ENCODE data around the gene SHC2. TPM values are rescaled to one million over a fixed set of nuclear protein-coding genes. Genes with fewer than 3 reads are reported as not detected.
"Not testable (repeated sequence)": the region's sequence is repeated elsewhere in the genome, so short reads cannot be mapped to it uniquely, and the experiment has no call there.

Gene SHC2
- total RNA-seq, 1 donor from 2014 or later = 29.1 TPM

DNA sequence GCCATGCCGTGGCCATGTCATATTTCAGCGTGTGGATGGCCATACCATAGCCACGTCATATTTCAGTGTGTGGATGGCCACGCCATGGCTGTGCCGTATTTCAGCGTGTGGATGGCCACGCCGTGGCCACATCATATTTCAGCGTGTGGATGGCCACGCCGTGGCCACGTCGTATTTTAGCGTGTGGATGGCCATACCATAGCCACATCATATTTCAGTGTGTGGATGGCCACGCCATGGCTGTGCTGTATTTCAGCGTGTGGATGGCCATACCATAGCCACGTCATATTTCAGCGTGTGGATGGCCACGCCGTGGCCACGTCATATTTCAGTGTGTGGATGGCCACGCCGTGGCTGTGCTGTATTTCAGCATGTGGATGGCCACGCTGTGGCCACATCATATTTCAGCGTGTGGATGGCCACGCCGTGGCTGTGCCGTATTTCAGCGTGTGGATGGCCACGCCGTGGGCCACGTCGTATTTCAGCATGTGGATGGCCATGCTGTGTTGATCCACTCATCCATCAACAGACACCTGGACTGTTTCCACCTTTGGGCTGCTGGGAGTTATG is 9.8 kb downstream of the SHC2 start:
- not testable (repeated sequence) for DNase-seq (ENCODE audit: low spot score)

DNA sequence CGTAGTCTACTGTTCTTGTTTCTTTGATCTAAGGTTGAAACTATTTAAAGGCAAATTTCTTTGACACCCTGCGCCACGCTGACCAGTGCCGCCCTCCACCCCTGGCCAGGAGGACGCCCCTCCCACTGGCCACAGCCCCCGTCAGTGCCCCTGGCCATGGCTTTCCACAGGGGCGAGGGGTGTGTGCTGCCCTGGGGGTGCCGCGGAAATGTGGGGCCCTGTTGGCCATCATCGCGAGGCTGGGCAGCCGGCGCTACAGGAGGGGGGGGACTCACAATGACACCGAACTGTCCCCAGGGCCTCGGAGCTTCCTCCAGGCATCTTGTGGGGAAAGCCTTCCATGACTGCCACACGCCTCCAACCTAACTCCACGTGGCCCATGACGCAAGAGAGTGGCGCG is 10.9 kb downstream of the SHC2 start:
- DNase-seq (ENCODE audit: low spot score) = no peak

DNA sequence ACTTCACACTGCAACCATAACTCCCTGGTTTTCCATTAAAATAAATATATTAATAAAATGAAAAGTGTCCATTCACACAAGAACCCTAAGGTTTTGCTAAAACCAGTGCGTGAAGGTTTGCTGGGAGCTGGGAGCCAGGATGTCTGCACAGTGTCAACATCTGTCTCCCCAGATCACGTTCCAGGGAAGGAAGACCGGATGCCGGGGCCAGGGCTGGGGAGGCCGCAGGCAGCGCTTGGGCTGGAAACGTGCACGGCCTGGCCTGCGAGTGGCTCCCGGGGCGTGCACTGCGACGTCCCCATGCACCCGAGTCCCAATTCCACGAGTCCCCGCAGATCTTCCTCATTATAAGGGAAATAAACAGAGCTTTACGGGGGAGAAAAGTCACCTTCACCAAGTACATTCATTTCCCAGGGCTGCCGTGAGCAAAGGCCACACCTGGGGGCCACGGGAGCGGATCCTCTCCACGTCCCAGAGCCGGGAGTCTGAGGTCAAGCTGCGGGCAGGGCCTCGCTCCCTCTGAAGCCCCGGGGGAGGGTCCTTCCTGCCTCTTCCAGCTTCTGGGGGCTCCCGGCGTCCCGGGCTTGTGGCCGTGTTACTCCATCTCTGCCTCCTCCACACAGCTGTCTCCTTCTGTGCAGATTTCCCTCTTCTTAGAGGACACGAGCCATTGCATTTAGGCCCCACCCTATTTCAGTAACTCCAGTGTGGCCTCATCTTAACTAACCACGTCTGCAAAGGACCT is 12.8 kb downstream of the SHC2 start:
- DNase-seq (ENCODE audit: low spot score) = no peak

DNA sequence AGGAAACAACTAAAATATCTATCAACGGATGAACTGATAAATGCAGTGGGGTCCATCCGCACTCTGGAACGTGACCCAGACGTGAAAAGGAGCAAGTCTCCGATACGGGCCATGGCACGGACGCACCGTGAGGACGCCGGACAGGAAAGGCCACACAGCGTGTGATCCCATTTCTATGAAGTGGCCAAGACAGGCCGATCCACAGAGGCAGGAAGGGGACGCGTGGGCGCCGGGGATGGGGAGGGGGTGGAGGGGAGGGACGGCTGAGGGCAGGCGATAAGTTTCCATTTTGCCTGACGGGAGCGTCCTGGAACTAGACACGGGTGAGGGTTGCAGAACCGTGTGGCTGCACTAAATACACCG is 13.8 kb downstream of the SHC2 start:
- no peak for DNase-seq (ENCODE audit: low spot score)

DNA sequence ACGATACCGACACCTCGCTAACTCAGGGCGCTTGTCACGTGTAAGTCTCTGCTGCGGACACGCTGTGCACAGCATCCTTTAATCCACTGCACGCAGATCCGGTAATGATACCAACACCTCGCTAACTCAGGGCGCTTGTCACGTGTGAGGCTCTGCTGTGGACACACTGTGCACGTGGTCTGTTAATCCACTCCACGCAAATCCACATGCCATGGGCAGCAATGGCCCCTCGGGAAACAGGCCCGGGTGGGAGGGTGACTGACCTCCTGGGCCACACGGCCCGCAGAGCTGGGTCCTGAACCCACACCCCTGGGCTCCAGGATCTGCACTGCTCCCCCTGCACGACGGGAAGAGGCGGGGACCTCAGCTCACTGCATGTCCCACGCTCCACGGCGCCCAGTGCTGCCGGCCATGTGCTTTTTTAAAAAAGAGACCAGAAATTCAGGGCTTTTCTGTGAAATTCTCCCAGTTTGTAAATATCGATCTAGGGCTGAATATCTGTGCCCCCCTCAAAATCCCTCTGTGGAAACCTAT is 16.1 kb downstream of the SHC2 start:
- DNase-seq (ENCODE audit: low spot score) = no peak

DNA sequence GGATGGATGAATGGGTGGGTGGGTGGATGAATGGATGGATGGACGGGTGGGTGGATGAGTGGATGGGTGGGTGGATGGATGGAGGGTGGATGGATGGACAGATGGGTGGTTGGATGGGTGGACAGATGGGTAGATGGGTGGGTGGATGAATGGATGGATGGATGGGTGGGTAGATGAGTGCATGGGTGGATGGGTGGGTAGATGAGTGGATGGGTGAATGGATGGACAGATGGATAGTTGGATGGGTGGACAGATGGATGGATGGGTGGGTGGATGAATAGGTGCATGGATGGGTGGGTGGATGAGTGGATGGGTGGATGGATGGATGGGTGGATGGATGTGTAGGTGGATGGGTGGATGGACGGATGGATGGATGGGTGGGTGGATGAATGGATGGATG is 17.8 kb downstream of the SHC2 start:
- no peak for DNase-seq (ENCODE audit: low spot score)

DNA sequence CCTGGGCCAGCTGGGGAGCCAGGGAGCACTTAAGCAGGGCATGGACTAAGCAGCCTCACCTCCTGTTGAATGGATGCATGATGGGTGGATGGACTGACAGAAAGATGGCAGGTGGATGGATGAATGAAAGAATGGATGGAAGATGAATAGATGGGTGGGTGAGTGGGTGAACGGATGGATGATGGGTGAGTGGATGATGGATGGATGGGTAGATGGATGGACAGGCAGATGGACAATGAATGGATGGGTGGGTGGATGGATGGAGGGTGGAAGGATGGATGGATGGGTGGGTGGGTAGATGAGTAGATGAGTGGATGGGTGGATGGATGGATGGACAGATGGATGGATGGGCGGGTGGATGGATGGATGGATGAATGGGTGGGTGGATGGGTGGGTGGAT is 18.7 kb downstream of the SHC2 start:
- DNase-seq (ENCODE audit: low spot score) = no peak

DNA sequence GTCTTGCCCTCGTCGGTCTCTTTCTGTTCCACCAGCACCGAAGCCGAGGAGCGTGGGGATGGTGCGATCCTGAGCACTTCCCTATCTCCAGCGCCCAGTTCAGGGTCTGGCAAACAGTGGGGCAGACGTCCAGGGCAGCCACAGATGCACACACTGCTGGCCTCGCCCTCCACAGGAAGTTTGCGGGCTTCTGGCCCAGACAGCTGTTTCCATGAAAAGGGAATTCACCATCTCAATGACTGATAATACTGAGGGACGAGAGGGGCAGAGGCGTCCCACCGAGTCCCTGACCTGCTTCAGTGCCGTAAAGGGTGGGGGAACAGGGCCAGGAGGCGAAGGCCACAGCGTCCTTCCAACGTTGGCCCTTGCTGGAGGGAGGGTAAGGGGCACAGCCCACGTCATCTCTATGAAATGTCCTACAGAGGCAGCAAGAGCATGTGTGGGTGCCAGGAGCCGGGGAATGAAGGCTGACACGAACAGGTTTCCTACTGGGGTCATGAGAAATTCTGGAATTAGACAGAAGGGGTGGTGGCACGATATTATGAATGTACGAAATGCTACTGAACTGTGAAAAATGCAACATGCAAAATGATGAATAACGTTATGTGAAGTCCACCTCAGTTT is 19.5 kb downstream of the SHC2 start:
- no peak for DNase-seq (ENCODE audit: low spot score)

DNA sequence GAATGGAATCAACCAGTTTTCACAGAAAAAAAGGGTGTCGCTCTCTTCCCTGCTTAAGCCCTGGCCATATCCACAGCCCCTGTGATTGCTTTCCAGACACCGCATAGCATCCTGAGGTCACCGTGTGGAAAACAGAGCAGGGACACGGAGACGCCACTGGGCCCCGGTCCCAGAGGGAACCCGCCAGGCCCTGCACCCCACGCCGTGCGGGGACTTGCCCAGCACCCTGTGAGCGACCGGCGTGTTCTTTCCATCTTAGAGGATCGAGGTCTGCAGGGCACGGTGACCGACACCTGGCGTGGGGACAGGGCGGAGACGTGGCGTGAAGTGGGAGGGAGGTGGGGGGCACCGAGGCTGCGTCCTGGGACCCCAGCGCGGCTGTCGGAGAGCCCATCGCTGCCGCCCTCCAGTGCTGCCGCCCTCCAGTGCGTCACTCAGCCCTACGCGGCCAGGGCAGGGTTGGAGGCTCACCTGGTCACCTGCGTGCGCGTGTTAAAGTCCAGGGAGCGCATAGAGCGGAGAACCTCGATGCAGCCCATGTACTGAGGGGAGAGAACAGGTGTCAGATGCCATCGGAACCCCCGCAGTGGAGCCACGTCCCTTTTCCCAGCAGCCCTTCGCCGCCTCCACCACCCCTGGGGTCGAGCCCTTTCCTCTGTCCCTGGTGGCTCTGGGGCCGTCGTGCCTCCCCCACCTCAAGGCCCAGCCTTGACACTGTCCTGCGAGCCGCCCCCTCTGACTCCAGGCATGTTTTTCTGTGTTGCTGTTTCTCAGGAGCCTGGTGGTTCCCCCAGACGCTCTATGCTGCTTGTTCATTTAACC is 20.2 kb downstream of the SHC2 start:
- no peak for DNase-seq (ENCODE audit: low spot score)

DNA sequence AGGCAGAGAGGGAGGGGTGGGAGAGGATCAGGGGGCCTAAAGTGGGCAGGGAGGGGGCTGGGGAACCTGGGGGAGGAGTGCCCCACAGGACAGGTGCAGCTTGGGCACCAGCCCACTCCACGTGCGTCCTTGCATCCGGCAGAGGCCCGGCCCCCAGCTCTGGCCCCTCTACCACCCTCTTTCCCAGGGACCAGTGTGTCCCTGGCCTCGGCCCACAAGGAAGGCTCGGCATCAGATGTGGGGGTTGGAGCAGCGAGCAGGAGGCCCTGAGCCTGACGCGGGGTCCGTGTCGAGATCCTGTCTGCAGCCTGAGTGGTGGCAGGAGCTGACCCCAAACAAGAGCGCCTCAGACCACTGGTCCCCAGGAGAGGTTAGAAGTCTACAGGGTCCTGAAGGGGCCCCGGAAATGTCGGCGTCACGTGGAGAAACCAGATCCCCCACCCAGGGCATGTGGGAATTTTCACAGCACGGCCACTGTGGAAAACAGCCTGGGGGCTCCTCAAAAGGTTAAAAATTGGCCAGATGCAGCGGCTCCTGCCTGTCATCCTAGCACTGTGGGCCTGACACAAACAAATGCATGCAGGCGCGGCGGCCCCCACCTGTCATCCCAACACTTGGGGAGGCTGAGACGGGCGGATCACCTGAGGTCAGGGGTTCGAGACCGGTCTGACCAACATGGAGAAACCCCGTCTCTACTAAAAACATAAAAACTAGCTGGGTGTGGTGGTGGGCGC is 21.5 kb downstream of the SHC2 start:
- DNase-seq (ENCODE audit: low spot score) = no peak

DNA sequence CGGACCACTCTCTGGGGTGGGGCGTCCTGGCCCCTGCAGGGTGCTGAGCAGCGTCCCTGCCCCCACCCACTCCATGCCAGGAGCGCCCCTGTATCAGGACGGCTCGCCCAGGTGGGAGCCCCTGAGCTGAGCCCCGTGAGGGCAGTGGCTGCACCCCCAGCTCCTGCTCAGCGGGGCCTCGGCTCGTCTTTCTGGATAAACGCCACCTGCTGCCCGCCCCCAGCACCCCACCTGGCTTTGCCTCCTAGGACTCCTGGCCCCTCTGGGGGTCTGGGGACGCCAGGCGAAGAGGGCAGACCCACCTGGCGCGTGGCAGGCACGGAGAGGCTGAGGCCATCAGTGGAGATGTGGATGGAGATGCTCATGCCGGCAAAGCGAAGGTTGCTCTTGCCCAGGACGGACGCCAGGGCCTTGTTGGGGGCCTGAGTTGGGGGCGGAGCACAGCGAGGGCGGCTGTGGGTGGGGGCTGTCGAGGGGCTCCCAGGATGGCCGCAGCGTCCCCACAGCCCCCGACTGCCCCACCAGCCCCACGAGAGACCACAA is 22.3 kb downstream of the SHC2 start:
- DNase-seq (ENCODE audit: low spot score) = no peak

DNA sequence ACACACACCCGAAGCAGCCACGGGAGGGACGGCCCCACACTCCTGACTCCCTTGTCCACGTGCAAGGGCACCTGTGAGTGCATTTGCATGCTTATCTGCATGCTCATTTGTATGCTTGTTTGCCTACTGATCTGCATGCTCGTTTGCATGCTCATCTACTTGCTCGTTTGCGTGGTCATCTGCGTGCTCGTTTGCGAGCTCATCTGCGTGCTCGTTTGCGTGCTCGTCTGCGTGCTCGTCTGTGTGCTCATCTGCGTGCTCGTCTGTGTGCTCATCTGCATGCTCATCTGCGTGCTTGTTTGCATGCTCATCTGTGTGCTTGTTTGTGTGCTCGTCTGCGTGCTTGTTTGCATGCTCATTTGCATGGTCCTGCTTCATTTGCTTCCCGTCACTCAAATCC is 23.8 kb downstream of the SHC2 start:
- DNase-seq (ENCODE audit: low spot score) = no peak

DNA sequence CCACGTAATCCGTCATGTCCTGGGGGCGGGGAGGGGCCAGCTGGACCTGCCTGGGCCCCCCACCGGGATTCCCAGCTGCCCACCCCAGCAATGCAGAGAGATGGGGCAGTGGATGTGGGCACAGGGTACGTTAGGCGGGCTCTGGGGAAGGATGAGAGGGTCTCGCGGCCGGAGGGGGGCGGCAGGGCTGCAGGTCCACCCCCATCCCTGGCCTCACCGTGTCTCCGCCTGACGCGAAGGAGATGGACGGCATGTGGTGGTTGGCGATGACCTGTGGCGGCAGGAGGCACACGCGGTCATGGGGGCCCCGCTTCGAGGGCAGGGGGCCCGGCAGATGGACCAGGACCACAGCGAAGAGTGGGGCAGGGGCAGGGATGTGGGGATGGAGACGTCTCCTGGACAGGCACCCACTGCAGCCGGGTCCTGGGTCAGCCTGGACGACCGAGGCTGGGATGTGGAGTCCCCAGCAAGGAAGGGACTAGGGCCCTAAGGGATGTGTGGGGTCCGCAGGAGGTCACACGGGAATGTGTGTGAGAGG is 24.4 kb downstream of the SHC2 start:
- DNase-seq (ENCODE audit: low spot score) = no peak

DNA sequence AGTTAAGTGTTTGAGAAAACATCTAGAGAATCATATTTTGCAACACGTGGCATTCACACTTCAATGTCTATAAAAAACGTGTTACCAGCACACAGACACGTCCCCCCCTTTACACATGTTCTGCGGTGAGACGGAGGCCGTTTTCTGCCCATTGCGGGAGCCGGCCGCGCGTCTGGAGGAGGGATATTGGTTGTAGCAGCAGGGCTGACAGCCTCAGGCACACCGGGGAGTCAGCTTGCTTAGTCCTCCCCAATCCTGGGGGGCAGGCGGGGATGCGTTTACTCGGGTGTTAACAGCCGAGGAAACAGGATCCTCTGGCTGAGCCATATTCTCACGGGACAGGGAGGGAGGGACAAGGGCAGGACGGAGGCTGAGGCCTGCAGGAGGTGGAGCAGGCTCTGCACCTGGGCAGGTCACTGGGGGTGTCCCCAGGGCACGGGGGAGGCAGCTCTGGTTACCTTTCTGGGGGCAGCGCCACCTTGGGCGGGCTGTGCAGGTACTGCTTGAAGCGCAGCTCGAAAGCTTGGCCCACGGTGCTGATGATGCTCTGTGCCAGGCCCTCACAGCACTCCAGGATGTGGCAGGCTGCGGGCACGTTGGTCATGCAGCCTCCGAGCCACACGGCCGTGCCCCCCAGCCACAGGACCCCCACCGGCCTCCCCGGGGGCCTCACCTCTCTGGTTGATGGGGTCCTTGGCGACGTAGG is 25.0 kb downstream of the SHC2 start:
- DNase-seq (ENCODE audit: low spot score) = no peak

DNA sequence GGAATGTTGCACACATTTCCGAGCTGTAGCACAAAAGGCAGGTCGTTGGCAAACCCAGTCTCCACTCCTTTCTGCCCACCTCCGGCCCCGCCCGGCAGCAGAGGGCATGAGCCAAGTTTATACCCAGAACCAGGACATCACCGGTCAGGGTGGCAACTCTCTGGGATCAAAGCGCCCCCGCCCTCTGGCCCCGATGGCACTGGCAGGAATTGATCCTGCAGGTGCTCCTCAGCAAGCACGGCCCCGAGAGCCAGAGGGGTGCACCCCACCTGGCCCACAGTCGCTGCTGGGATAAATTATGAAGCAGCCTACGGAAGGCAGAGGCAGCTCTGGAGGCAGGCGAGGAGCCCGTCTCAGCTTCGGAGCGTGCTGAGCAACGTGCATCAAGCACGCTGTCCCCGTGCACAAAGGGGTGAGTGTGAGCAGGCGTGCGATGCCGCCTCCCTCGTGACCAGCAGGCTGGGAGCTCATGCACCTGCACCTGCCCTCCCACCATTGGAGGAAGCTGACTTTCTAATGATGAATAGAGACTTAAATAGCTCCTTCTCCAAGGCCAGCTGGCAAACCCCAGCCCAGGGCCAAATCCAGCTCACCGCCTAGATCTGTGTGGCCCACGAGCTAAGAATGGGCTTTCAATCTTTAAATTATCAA is 25.7 kb downstream of the SHC2 start:
- no peak for DNase-seq (ENCODE audit: low spot score)

DNA sequence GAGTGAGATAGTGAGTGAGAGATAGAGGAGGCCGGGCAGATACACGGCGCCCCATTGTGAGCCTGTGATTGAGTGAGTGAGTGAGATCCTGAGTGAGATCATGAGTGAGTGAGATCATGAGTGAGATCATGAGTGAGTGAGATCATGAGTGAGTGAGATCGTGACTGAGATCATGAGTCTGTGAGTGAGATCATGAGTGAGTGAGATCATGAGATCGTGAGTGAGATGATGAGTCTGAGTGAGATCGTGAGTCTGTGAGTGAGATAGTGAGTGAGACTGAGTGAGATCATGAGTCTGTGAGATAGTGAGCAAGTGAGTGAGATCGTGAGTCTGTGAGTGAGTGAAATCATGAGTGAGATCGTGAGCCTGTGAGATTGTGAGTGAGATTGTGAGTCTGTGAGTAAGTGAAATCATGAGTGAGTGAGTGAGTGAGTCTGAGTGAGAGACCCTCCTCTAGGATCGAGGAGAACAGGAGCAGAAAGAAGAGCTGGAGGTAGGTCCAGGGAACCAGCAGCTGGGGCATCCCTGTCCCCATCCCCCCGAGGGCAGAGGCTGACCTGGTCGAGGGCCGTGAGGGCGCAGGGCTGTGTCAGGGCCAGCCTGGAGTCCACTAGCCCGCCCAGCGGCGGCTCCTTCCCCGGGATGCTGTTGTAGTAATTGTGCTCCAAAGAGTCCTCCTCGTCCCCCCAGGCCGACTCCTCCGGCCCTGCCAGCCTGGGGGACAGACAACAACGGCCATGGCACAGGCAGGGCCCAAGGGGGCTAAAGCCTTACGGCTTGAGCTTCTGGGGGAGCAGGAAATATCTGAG is 26.5 kb downstream of the SHC2 start:
- DNase-seq (ENCODE audit: low spot score) = no peak

DNA sequence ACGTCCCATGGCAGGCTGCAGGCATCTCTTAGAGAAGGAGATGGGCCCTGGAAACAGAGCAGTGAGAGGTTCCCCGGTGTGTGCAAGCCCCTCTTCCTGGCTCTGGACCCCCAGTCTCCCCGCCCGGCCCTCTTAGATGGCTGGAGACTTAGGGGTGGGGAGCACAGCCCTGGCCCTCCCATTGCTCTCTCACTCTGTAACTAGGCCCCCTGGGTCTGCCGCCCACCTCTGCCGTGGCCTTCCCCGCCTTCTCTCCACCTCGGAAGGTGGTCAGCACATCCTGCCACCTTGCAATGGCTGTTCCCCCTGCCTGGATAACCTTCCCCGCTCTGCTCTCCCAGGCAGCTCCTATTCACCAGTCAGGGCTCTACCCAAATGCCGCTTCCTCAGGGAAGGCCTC is 30.1 kb downstream of the SHC2 start:
- no peak for DNase-seq (ENCODE audit: low spot score)

DNA sequence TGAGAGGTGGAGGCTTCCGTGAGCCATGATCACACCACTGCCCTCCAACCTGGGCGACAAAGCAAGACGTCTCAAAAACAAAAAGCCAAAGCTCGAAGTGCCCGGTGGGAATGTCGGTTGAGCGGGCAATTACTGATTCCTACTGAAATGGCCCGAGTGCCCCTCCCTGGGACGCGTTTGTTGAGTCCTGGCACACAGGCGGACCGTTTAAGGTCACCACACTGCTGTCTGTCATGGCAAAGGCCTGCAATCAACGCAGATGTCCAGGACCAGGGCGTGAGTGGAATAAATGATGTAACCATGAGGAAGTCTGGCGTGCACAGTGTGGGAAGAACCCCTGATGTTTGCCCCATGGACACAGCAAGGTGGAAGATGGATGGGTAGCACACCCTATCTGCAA is 32.7 kb downstream of the SHC2 start:
- DNase-seq (ENCODE audit: low spot score) = no peak

Data from mesenteric fat pad (tissue), 1 donor.